Left lobe of liver (tissue), 2 donors: ENCODE measurements around the gene ANKRD55. TPM values are rescaled to one million over a fixed set of nuclear protein-coding genes. Genes with fewer than 3 reads are reported as not detected.
"Not testable (repeated sequence)": the region's sequence is repeated elsewhere in the genome, so short reads cannot be mapped to it uniquely, and the experiment has no call there.

Experiments used
- ATAC-seq: fragments of 200-7000 bp; cut with Tn5 transposase; one replicate; pipeline ENCODE4 v1.9.1; 2020; ENCODE audit warnings: mild to moderate bottlenecking, moderate library complexity
- DNase-seq: peaks from one replicate; pipeline ENCODE4 v3.0.0-alpha.2; 2020; ENCODE audit warnings: low spot score
- total RNA-seq: library from RNA; stranded (reverse); gene quantifications from one replicate; pipeline ENCODE4 v1.2.1, GENCODE V29; 2021
- donor health status: DM: no; HTN: no; CAD: no; lungs with moderate emphysema.
- donor health status: DM: no; HTN: yes; CAD: no.

The ANKRD55 gene
- total RNA-seq, 1 donor from 2014 or later: 0.75 TPM

- ATAC-seq (no peak), DNase-seq (no peak)
Measured at GRCh38 chr5:56083286-56083854, 149.8 kb downstream of the ANKRD55 start.

- not testable (repeated sequence) for DNase-seq
- ATAC-seq: peak; percentile 83
Measured at GRCh38 chr5:56081053-56081642, 152.0 kb downstream of the ANKRD55 start.

GRCh38 chr5:56080375-56081052, 152.6 kb downstream of the ANKRD55 start:
- ATAC-seq (no peak), DNase-seq (no peak)

GRCh38 chr5:56079157-56079500, 154.0 kb downstream of the ANKRD55 start:
- not testable (repeated sequence) for DNase-seq, ATAC-seq

GRCh38 chr5:56078278-56079156, 154.6 kb downstream of the ANKRD55 start:
- DNase-seq (no peak), ATAC-seq (peak; percentile 59)

- ATAC-seq (no peak), DNase-seq (no peak)
Measured at GRCh38 chr5:56077796-56078233, 155.3 kb downstream of the ANKRD55 start.

GRCh38 chr5:56076486-56076885, 156.6 kb downstream of the ANKRD55 start:
- ATAC-seq (no peak), DNase-seq (no peak)

- ATAC-seq (no peak), DNase-seq (no peak)
Measured at GRCh38 chr5:56075361-56075760, 157.8 kb downstream of the ANKRD55 start.

- no peak for DNase-seq
- no peak for ATAC-seq
Measured at GRCh38 chr5:56072863-56073766, 160.0 kb downstream of the ANKRD55 start.

GRCh38 chr5:56071470-56071869, 161.7 kb downstream of the ANKRD55 start:
- no peak for DNase-seq
- ATAC-seq: no peak

GRCh38 chr5:56070851-56071465, 162.2 kb downstream of the ANKRD55 start:
- DNase-seq (no peak), ATAC-seq (peak; percentile 16)

GRCh38 chr5:56069652-56070226, 163.4 kb downstream of the ANKRD55 start:
- ATAC-seq (no peak), DNase-seq (no peak)

- no peak for DNase-seq
- ATAC-seq: no peak
Measured at GRCh38 chr5:56066931-56067450, 166.1 kb downstream of the ANKRD55 start.

GRCh38 chr5:56064984-56065383, 168.1 kb downstream of the ANKRD55 start:
- DNase-seq: no peak
- ATAC-seq: no peak

- ATAC-seq: no peak
- no peak for DNase-seq
Measured at GRCh38 chr5:56060276-56061110, 172.6 kb downstream of the ANKRD55 start.

GRCh38 chr5:56059854-56060253, 173.3 kb downstream of the ANKRD55 start:
- no peak for ATAC-seq
- DNase-seq: no peak

- ATAC-seq (no peak), DNase-seq (no peak)
Measured at GRCh38 chr5:56056875-56057274, 176.3 kb downstream of the ANKRD55 start.

GRCh38 chr5:56055859-56056258, 177.3 kb downstream of the ANKRD55 start:
- DNase-seq (no peak), ATAC-seq (no peak)
